ENCODE data around the gene ZNF610. TPM values are rescaled to one million over a fixed set of nuclear protein-coding genes. Genes with fewer than 3 reads are reported as not detected.
A peak's percentile ranks its signal among the peaks of the same experiment; 100 is the strongest.
"Not testable (repeated sequence)": the region's sequence is repeated elsewhere in the genome, so short reads cannot be mapped to it uniquely, and the experiment has no call there.

ZNF610 gene
- total RNA-seq, 1 experiment from 2014 or later = not detected

DNA sequence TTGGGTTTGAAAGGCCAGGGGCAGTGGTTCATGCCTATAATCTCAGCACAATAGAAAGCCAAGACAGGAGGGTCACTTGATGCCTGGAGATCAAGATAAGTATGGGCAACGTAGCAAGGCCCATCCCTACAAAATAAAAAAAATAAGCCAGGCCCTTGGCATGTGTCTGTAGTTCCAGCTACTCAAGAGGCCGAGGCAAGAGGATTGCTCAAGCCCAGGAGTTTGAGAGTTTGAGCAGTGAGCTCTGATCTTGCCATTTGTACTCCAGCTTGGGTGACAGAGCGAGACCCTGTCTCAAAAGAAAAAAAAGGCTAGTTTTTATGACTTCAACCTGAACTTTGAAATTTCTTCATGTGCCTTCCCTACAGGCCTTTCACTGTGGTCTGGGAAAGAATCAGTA is 44.3 kb upstream of the ZNF610 start:
- Histone ChIP-seq H3K27ac (ENCODE audit: low read length) (no peak overlapping the region), H3K27me3 (ENCODE audit: control insufficient read depth, insufficient read depth, low read length) (no peaks in the 10 kb centered on the region), H3K9me3 (ENCODE audit: control insufficient read depth, insufficient read depth, low read depth, low read length) (no peaks in the 10 kb centered on the region; the same call in 1 of the 2 replicates), H3K36me3 (ENCODE audit: control insufficient read depth, insufficient read depth, low read length) (peaks cover 3% of the 10 kb centered on the region; the same call in 1 of the 2 replicates), H3K4me3 (ENCODE audit: low read depth in 2 of 2, low read length in 2 of 2) (no peak overlapping the region), H3K4me1 (ENCODE audit: control insufficient read depth, insufficient read depth, low read length) (no peaks in the 10 kb centered on the region)
- TF ChIP-seq SIN3A (IDR thresholded peaks at IDR 0.05; ENCODE audit: borderline replicate concordance, insufficient read depth, low read depth, low read length) (no peak), POLR2AphosphoS5 (IDR thresholded peaks at IDR 0.05; ENCODE audit: low read depth, low read length) (no peak), TCF7L2 (IDR thresholded peaks at IDR 0.05; ENCODE audit: low read depth, low read length) (no peak)
- TF ChIP-seq, protein P1, sequence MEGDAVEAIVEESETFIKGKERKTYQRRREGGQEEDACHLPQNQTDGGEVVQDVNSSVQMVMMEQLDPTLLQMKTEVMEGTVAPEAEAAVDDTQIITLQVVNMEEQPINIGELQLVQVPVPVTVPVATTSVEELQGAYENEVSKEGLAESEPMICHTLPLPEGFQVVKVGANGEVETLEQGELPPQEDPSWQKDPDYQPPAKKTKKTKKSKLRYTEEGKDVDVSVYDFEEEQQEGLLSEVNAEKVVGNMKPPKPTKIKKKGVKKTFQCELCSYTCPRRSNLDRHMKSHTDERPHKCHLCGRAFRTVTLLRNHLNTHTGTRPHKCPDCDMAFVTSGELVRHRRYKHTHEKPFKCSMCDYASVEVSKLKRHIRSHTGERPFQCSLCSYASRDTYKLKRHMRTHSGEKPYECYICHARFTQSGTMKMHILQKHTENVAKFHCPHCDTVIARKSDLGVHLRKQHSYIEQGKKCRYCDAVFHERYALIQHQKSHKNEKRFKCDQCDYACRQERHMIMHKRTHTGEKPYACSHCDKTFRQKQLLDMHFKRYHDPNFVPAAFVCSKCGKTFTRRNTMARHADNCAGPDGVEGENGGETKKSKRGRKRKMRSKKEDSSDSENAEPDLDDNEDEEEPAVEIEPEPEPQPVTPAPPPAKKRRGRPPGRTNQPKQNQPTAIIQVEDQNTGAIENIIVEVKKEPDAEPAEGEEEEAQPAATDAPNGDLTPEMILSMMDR (IDR thresholded peaks at IDR 0.05) = no peak
- TF ChIP-seq, protein P2, sequence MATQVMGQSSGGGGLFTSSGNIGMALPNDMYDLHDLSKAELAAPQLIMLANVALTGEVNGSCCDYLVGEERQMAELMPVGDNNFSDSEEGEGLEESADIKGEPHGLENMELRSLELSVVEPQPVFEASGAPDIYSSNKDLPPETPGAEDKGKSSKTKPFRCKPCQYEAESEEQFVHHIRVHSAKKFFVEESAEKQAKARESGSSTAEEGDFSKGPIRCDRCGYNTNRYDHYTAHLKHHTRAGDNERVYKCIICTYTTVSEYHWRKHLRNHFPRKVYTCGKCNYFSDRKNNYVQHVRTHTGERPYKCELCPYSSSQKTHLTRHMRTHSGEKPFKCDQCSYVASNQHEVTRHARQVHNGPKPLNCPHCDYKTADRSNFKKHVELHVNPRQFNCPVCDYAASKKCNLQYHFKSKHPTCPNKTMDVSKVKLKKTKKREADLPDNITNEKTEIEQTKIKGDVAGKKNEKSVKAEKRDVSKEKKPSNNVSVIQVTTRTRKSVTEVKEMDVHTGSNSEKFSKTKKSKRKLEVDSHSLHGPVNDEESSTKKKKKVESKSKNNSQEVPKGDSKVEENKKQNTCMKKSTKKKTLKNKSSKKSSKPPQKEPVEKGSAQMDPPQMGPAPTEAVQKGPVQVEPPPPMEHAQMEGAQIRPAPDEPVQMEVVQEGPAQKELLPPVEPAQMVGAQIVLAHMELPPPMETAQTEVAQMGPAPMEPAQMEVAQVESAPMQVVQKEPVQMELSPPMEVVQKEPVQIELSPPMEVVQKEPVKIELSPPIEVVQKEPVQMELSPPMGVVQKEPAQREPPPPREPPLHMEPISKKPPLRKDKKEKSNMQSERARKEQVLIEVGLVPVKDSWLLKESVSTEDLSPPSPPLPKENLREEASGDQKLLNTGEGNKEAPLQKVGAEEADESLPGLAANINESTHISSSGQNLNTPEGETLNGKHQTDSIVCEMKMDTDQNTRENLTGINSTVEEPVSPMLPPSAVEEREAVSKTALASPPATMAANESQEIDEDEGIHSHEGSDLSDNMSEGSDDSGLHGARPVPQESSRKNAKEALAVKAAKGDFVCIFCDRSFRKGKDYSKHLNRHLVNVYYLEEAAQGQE (IDR thresholded peaks at IDR 0.05; ENCODE audit: insufficient read depth in 1 of 2, low read depth in 2 of 2, low read length in 1 of 2) = no peak
- ATAC-seq = no peak
- ChIA-PET CTCF (no interaction called here), POLR2A (no interaction called here)
- BruUV-seq (replicated peaks) = no TSS peak
- in situ Hi-C loops (cut with HindIII; ENCODE audit: low pct_unique_long_range_greater_than_20kb, low sequenced_read_pairs) = no loop called here
- intact Hi-C loops (cut with micrococcal nuclease; ENCODE audit: unreplicated experiment) = no loop called here
- no peak for DNase-seq (ENCODE audit: low read depth, low spot score)

DNA sequence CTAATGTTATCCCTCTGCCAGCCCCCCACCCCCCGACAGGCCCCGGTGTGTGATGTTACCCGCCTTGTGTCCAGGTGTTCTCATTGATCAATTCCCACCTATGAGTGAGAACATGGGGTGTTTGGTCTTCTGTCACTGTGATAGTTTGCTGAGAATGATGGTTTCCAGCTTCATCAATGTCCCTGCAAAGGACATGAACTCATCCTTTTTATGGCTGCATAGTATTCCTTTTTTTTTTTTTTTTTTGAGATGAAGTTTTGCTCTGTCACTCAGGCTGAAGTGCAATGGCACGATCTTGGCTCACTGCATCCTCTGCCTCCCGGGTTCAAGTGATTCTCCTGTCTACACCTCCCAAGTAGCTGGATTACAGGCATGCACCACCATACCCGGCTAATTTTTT is 43.1 kb upstream of the ZNF610 start:
- H3K9me3 ChIP-seq (ENCODE audit: control insufficient read depth, insufficient read depth, low read depth, low read length); in situ Hi-C loops (cut with HindIII; ENCODE audit: low pct_unique_long_range_greater_than_20kb, low sequenced_read_pairs): not testable (repeated sequence)

DNA sequence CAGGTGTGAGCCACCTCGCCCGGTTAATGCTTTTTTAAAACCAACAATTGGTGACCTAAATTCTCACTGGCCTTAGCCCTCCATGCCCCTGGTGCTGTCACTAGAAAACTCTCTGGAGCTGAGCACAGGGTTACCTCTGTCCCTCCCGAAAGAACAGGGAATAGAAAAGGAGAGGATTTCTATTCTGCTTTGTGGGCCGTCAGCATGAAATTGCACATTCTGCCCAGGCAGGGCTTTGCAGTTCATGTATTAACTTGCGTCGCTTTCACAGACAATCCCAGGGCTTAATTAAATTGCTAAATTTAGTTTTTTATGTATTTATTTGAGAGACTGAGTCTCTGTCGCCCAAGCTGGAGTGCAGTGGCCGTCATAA is 39.7 kb upstream of the ZNF610 start:
- in situ Hi-C loops (cut with HindIII; ENCODE audit: low pct_unique_long_range_greater_than_20kb, low sequenced_read_pairs) (no loop called here), intact Hi-C loops (cut with micrococcal nuclease; ENCODE audit: unreplicated experiment) (no loop called here)
- Histone ChIP-seq H3K9me3 (ENCODE audit: control insufficient read depth, insufficient read depth, low read depth, low read length) (peaks cover 8% of the 10 kb centered on the region; the same call in 1 of the 2 replicates), H3K36me3 (ENCODE audit: control insufficient read depth, insufficient read depth, low read length) (no peaks in the 10 kb centered on the region; the same call in none of the 2 replicates), H3K27me3 (ENCODE audit: control insufficient read depth, insufficient read depth, low read length) (no peaks in the 10 kb centered on the region), H3K27ac (ENCODE audit: low read length) (no peak overlapping the region), H3K4me1 (ENCODE audit: control insufficient read depth, insufficient read depth, low read length) (no peaks in the 10 kb centered on the region), H3K4me3 (ENCODE audit: low read depth in 2 of 2, low read length in 2 of 2) (peak overlapping the region; percentile 67 to 87)
- peak; percentile 69 for ATAC-seq
- BruUV-seq (replicated peaks) = no TSS peak
- no peak for DNase-seq (ENCODE audit: low read depth, low spot score)
- ChIA-PET CTCF (interaction anchor here (0.6 kb wide), 1 partner anchor 225 kb away, joined by 4 read pairs; no protein-coding TSS in a partner anchor), POLR2A (interaction anchor here (0.6 kb wide), 1 partner anchor 132 kb away, joined by 3 read pairs; the partner anchor contains the start of gene ZNF534)
- no peak for TF ChIP-seq POLR2AphosphoS5 (IDR thresholded peaks at IDR 0.05; ENCODE audit: low read depth, low read length)
- no peak for TF ChIP-seq SIN3A (IDR thresholded peaks at IDR 0.05; ENCODE audit: borderline replicate concordance, insufficient read depth, low read depth, low read length)
- TF ChIP-seq, protein P1 (IDR thresholded peaks at IDR 0.05) = no peak
- TF ChIP-seq TCF7L2 (IDR thresholded peaks at IDR 0.05; ENCODE audit: low read depth, low read length) = no peak
- TF ChIP-seq, protein P2 (IDR thresholded peaks at IDR 0.05; ENCODE audit: insufficient read depth in 1 of 2, low read depth in 2 of 2, low read length in 1 of 2) = no peak

More for the DNA sequence above, 43.1 kb upstream of the ZNF610 start:
- intact Hi-C loops (cut with micrococcal nuclease; ENCODE audit: unreplicated experiment); BruUV-seq (replicated peaks); DNase-seq (ENCODE audit: low read depth, low spot score); CTCF ChIA-PET; H3K4me1 ChIP-seq (ENCODE audit: control insufficient read depth, insufficient read depth, low read length); POLR2A ChIA-PET; H3K36me3 ChIP-seq (ENCODE audit: control insufficient read depth, insufficient read depth, low read length); H3K27ac ChIP-seq (ENCODE audit: low read length); ATAC-seq; H3K27me3 ChIP-seq (ENCODE audit: control insufficient read depth, insufficient read depth, low read length); H3K4me3 ChIP-seq (ENCODE audit: low read depth in 2 of 2, low read length in 2 of 2): not testable (repeated sequence)

All from Panc1 (cell line).